HG02763 (cell line): ENCODE data around the gene PON2.
"Not testable (repeated sequence)": the region's sequence is repeated elsewhere in the genome, so short reads cannot be mapped to it uniquely, and the experiment has no call there.

Experiments used
- ATAC-seq: cut with Tn5 transposase; IDR thresholded peaks from one replicate; pipeline ENCODE4 v1.9.1; 2021; ENCODE audit warnings: mild to moderate bottlenecking, moderate library complexity; ENCODE audit not compliant: unreplicated experiment

PON2 gene

DNA sequence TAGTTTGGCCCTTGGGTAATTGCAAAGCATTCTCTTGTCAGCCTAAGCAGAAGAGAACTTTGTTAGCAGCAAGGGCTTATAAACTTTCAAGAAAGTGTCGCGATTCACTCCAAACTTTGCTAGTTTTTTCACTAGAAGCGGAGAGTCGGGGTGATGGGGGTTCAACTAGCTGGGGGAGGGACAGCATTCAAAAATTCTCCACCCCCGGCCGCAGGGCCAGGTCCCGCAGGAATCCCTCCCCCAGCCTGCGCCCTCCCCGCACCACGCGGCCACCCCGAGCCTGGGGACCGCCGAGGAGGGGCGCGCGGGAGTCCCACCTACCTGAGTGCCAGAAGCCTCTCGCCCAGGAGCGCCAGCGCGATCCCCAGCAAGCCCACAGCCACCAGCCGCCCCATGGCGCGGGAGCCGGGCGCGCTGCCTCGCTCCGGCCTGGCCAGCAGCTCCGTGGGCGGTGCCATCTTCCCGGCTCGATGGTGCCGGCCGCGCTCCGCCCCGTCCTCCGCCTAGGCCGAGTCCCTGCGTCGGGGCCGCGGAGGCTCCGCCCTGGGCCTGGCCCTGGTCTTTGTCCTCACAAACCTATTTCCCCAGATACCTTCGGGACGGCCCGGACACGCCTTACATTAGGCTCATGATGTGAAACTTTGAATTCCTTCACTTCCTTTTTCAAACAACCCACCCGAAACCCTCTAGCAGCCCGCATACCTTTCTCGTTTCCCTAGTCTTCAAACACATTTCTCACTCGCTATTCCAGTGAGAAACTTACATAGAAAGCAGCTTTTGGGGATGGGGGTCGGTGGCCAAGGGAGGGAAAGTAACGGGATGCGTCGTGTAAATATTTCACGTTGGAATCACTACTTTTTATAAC lies at the start of gene PON2:
Gene PON2 (minus strand): TSS at position 472 of the 865 bp plus-strand sequence. CDS start 77 bp downstream, at position 395.
- peak; percentile 94 for ATAC-seq

DNA sequence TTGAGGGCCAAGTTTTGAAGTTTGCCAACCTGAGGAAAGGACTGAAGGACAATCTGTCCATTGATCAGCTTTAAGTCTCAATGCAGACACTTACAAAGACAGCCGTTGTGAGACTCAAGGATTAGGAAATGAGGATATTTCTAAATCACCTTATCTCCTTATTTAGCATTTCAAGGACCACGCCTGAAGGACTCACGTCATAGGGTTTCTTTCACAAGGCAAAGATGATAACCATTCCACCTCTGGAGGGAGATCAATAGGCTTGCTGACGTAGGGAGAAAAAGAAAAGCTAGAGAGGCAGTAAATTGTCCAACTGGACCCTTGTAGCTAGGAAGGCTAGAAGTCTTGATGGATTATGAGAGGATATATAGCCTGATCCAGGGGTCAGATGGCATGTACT lies 47.6 kb upstream of the PON2 start:
- ATAC-seq = no peak

DNA sequence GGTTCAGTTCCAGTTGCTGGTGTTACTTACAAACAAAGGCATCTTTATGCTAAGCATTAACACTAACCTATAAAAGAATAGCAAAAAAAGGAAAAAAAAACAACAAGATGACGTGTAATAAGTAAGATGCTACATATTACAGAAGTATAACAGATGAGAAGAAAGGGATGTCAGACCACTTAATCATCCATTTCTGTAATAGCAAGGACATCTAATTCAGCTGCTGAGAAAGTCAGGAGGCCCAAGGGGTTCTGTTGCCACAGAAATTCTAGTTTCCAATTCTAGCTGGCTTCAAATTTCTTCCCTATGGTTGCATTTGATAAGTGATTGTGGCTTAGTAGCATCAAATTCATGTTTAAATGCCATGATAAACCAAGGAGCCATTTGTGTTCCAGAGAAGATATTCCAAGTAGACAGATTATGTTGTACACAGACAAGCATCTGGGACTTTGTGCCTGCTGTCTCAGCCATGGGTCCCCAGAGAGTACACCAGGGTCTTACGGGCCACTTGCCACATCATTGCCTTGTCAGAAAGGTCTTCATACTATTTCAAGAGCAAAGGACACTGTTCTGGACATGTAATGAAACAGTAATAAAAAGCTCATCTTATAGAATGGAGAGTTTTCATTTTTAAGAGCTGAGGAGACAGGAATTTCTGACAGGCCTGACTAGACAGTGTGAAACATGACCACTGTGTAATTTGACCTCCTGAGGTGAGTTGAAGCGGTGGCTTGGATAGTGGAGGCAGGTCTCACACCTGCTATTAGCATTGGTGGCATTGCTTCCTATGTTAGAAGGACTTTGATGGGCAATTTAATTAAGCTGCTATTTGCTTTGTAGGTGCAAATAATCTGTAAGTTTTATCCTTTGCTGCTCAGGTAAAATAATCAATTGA lies 46.7 kb upstream of the PON2 start:
- no peak for ATAC-seq

DNA sequence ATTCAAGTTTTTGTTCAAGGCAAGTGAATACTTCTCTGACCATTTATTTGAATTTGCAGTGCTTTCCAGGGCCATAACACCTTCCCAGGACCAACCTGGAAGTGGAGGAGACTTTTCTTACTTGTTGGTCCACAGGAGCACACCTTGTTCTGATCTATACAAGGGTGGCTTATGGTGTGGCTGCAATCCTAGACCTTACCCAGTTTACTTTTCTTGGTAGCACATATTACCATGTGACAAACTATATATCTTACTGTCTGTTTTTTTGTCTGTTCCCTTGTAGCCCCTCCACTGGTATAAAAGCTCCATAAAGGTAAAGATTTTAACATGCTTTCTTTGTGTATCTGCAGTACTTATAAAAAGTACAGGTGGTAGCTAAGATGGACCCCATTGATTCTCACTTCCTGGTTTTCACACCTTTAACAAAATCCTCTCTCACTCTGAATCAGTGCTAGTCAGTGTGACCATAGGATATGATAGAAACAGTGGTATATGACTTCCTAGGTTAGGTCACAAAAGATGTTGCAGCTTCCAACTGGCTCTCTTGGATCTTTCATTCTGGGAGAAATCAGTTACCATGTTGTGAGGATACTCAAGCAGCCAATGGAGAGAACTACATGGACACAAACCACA lies 45.3 kb upstream of the PON2 start:
- no peak for ATAC-seq

DNA sequence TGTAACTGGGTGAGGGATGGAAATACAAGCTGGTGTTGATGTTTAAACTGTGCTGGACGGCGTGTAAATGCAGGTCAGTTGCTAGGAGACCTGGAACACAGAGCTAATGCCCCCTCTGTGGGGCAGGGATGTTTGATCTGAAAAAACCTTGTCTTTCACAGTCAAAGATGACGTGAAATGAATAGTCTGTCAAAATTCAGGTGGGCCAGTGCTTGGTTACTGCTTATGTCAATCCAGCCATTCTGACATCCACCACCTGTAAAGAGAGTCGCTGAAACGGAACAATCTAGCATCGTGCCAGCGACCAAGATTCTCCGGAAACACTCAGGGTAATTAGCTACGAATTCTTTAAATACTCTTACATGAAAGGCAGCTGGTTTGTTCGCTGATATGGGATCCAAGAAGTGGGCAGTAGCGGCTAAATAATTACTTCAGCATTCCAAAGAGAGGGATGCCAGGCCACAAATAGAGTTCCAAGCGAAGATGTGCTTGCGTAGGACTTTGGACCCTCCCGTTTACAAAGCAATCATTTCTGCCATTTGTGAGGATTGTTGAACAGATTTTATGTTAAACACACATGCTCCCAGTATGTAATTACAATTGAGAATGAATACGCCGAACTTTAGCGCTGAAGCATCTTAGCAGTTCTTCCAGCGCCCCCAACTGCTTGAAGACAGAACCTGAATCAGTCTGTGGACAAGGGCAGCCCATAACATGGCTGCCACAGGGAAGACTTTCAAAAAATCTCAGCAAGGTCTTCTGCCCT lies 43.6 kb upstream of the PON2 start:
- ATAC-seq = no peak

DNA sequence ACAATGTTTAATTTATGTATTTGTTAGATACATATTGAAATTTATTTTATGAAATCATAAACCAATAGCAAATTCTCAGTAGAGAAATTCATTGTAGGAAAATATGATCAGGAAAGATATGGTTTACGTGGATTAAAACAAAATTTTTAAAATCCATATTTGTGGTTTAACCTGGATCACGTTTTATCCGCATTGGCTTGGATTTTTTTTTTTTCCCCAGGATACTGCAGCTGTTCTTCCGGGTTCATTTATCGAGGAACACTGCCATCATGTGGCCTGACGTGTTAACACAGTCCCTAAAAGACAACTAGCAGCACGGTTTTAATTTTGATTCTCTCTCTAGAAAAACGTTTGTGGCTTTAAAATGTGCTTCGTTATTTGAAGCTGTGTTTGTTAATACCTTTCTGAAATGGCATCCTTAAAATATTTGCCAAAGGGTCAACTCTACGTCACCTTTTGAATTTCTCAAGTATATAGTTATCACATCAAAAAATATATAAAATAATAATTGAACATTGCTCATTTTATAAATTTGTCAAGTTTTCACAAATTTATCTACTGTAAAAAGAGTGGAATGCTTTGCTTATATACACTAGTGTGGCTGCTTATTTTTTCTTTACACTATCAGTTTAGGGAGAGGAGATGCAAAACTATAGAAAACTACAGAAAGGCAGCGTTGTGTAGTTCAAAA lies 42.2 kb upstream of the PON2 start:
- peak; percentile 67 for ATAC-seq

DNA sequence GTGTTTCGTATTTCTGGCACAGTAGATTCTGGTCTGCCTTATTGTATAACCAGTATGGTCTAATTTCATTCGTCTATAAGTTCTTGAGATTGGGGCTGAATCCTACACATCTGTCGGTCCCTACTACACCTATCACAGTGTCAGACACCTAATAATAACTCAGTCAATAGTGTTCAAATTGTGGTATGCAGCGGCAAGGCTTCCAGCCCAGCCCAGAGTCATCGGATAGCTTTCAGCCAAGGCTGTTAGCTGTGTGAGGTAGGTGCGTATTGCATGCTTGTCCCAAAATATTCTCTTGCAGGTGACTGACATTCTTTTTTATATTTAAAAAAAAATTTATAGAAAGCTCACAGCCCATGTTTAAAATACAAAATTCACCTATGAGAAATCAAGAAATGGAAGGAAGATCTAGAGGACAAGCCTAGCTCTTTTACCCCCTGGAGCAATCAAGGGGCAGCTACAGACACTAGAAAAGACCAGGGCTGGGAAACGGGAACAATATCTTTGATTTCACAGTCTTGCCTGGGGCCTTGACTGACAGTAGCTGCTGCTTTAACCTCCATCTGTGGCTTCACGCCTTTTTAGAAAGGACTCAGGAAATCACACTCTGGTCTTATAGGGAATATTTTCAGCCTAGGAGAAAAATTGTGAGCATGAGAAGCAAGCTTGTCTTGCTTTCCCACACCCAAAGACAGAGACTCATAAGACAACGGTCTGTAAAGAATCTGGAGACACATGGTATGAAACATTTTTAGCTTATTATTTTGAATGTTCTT lies 41.4 kb upstream of the PON2 start:
- no peak for ATAC-seq

DNA sequence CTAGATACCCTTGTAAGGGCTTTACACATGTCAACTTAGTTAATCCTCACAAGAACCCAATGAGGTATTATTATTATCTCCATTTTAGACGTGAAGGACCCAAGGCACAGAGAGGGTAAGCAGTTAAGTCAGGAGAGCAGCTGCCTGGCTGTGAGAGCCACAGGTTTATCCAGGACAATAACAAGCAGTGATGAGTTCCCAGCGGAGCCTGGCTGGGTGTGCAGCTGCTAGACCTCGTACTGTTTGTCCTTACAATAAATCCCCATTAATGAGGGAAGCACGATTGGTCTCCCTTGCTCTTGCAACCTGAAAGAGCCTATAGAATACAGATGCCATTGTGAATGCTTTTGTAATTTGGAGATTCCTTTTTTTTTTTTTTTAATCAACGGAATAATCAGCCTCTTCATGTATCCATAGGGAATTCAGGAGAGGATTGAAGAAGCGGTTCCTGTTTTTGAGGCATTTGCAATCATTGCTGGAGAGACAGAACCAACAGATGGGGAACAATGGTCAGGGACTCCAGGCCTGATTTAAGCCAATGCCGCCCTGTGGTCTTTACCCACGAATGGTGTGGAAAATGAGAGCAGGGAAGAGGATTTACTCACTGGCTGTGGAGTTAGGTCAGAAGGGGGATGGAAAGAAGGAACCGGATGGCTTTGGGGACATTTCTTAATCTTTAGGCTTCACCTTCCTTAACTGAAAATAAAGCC lies 38.6 kb upstream of the PON2 start:
- no peak for ATAC-seq

DNA sequence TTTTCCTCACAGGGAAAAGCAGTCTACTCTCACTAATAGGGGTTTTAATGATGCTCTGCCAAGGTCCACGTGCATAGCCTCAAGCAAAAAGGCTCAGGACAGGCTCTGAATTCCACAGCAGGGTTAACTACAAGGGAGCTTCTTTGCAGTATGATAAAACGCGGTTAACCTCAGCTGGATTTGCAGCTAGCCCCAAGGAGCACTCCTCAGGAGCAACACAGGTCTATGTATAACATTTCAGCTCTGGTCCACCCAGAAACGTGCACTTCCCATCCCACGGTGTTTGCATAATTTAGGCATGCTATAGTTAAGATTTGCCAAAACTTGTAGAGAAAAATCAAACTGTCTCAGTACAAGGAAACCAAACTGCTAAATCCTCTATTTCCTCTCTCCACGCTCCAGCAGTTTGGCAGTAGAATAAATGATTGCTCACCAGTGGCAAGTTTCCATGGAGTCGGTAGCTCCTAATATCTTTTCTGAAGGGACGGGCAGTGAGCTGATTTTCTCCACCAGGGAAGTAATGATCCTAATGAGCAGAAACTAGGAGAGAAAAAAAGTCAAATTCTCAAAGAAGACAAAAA lies 37.8 kb upstream of the PON2 start:
- ATAC-seq = no peak

DNA sequence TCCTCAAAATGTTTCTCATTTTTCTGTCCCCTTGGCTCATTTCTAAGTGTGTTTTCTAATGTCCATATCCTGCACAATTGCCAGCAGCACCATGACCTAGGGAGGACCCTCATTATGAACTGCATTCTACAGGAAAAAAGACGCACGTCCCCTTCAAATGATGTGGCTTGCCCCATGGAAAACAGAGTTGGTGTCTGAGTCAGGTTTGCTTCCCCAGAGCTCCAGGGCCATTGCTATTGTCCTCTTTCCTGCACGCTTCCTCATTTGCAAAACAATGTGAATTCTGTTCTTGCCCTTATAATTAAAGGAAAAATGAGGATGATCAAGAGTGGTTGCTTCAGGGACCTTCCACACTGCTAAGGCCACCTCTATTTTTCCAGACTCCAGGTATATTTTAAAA lies 36.2 kb upstream of the PON2 start:
- no peak for ATAC-seq

DNA sequence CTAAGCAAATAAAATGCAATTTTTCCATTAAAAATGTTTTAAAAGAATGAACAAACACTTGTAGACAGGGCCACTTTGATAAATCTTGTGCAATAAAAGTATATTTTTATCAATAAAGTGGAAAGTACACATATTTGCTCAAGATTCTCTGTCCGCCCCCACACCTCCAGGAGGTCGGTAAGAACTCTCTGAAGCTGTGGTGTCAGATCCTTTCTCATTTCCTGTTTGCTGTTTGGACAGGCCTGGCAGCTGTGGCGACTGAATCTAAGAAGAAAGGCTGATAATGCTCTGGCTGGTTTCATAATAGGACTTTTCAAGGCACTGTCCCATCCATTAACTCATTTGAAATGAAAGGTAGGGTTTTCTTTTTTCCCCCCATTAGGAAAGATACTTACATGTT lies 35.6 kb upstream of the PON2 start:
- peak; percentile 96 for ATAC-seq

DNA sequence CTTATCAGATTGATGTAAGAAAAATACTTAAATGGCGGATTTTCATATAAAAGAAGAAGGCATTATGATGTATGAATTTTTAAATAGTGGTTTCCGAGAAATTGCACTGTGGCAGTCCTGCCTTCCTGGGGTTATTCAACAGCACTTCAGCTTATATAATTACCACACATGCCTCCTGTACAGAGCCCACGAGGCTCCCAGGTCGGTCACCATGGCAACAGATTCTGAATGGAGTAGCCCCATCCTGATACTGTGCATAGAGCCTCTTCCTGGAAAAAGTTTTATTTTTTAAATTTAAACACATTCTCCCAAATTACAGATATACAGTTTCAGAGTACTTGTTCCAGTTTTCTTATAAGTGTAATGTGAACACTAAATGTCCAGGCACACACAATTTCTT lies 35.0 kb upstream of the PON2 start:
- no peak for ATAC-seq

DNA sequence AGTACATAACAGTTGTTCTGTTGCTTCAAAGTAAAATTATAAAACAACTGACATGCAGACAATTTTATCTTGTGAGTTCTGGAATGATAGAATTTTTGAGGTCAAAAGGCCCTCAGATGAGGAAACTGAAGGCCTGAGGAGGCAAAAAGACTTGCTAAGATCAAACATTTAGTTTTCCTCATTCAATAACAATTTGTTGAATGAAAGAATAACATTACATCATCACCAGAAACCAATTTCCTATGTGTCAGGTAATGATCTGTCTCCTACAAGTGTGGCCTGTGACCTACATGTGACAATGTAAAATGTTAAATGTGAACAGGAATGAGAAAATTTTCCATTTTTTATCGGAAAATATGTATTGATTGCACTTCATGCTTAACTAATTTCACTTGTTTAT lies 34.4 kb upstream of the PON2 start:
- ATAC-seq = no peak

DNA sequence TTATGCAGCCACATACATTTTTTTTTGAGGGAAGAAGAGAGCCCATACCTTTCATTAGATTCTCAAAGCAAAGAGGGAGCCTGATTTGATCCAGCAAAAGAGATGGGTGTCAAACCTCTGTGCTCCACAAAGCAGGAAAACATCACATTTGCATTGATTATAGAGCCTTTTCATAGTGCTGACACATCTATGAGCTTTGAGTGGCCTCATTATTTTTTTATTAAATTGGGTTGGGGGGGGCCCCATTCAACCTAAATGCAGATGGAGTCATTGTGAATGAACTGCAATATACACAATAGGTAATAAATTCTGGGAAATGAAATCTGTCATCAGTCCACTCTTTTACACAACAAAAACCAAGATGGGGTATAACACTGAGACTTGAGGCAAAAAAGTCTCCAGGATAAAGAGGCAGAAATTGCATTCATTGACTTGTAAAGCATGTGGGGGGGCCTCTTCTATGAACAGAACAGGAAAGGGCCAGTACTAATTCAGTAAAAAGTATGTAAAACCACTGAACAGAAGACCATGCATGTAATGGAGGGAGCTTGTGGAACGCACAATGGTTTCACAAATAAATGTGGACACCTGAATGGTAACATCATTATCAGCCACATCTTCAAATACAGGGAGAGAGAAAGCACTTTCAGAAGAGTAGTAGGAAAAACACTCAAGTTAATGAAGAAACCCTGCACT lies 33.2 kb upstream of the PON2 start:
- ATAC-seq = no peak

DNA sequence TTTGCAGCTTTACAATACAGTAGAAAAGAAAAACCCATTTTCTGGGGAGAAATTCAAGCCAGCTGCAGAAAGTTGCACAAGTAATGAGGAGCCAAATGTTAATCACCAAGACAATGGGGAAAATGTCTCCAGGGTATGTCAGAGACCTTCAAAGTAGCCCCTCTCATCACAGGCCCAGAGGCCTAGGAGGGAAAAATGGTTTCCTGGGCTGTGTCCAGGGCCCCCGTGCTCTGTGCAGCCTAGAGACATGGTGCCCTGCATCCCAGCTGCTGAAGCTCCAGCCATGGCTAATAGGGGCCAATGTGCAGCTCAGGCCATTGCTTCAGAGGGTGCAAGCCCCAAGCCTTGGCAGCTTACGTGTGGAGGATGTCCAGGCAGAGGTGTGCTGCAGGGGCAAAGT lies 25.8 kb upstream of the PON2 start:
- not testable (repeated sequence) for ATAC-seq

DNA sequence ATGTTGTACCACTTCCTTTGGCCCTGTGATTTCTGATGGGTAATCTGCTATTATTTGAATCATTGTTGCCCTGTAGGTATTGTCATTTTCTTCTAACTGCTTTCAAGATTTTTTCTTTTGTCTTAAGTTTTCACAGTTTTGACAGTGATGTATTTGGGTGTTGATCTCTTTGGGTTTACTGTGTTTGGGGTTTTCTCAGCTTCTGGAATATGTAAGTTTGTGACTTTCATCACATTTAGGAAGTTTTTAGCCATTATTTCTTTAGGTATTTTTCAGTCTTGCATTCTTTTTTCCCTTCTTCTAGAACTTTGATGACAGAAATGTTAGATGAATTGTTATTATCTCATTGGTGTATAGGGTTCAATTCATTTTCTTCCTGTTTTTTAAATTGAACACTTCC lies 23.1 kb upstream of the PON2 start:
- ATAC-seq = no peak

DNA sequence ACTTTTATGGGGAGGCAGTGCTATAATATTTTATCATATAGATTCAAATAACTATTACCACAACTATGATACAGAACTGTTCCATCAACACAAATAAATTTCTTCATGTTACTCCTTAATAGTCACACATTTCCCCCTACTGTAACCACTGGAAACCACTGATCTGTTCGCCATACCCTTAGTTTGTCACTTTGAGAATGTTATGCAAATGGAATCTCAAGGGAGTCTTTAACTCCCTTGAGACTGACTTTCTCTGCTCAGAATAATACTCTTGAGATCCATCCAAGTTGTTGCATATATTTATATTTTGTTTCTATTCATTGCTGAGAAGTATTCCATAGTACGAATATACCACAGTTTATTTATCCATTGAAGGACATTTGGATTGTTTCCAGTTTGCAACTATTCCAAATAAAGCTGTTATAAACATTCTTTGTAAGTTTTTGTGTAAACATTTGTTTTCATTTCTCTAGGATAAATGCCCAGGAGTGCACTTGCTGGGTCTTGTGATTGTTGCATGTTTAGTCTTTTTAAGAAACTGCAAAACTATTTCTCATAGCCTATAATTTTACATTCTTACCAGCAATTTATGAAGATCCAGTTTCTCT lies 19.7 kb upstream of the PON2 start:
- no peak for ATAC-seq
